Panc1 (cell line): Measurements from ENCODE around the gene SRGAP2B.
"Not testable (repeated sequence)": the region's sequence is repeated elsewhere in the genome, so short reads cannot be mapped to it uniquely, and the experiment has no call there.

Experiments
- POLR2AphosphoS5 ChIP-seq: IDR thresholded peaks from 2 replicates; pipeline ENCODE4 v1.6.1; 2012; ENCODE audit warnings: mild to moderate bottlenecking, low read depth, low read length, moderate library complexity
- TF ChIP-seq, protein P1 (sequence below), 2 experiments: IDR thresholded peaks; 2 replicates each; pipeline ENCODE4 v1.6.1; 2011 to 2012; ENCODE audit warnings: low read depth in 2 of 2, control low read depth in 1 of 2, low read length in 1 of 2, mild to moderate bottlenecking in 1 of 2, moderate library complexity in 1 of 2; ENCODE audit not compliant: insufficient read depth in 1 of 2
- TF ChIP-seq, protein P2 (sequence below): fragments of 450-650 bp; IDR thresholded peaks from 2 replicates; pipeline ENCODE4 v1.5.1; 2017; ENCODE audit warnings: mild to moderate bottlenecking

DNA sequence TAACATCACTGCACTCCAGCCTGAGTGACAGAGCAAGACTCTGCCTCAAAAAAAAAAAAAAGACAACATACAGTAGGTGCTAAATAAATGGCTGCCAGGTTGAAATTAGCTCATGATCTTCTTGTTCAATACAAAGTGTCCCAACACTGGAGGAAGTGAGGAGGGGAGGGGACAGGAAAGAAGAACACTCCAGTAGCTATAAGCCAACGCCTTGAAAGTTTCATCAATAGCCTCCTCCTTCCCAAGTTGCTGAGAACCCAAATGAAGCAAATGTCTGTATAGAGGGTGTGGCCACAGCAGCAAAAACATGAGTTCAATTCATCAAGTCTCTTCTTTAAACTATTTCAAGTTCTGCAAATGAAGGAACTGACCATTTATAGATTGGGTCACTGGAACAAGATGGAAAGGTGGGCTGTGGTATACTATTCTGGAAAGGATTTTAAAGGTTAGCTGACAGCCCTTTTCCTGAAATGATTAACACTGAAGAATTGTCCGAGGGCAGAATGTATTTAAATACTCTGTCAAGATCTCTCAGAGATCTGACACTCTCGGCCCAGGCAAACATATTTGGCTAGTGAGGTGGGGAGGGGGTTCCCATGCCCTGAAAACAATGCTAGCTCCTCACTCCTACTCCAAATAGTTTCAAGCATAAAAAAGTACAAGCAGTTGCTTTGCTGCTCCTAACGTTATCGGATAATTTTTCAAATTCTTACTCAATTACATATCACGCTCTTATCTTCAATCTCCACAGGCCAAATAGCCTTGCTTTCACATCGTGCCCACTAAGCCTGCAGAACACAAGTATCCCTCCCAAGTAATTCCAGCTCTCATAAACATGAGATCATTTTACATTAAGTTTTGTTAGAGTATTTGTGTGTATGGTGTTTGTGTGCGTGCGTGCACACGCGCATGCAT, 17.0 kb downstream of the SRGAP2B start:
- TF ChIP-seq, protein P1, sequence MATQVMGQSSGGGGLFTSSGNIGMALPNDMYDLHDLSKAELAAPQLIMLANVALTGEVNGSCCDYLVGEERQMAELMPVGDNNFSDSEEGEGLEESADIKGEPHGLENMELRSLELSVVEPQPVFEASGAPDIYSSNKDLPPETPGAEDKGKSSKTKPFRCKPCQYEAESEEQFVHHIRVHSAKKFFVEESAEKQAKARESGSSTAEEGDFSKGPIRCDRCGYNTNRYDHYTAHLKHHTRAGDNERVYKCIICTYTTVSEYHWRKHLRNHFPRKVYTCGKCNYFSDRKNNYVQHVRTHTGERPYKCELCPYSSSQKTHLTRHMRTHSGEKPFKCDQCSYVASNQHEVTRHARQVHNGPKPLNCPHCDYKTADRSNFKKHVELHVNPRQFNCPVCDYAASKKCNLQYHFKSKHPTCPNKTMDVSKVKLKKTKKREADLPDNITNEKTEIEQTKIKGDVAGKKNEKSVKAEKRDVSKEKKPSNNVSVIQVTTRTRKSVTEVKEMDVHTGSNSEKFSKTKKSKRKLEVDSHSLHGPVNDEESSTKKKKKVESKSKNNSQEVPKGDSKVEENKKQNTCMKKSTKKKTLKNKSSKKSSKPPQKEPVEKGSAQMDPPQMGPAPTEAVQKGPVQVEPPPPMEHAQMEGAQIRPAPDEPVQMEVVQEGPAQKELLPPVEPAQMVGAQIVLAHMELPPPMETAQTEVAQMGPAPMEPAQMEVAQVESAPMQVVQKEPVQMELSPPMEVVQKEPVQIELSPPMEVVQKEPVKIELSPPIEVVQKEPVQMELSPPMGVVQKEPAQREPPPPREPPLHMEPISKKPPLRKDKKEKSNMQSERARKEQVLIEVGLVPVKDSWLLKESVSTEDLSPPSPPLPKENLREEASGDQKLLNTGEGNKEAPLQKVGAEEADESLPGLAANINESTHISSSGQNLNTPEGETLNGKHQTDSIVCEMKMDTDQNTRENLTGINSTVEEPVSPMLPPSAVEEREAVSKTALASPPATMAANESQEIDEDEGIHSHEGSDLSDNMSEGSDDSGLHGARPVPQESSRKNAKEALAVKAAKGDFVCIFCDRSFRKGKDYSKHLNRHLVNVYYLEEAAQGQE (IDR thresholded peaks at IDR 0.05; ENCODE audit: insufficient read depth in 1 of 2, low read depth in 2 of 2, low read length in 1 of 2), result not testable (repeated sequence)
- TF ChIP-seq, protein P2, sequence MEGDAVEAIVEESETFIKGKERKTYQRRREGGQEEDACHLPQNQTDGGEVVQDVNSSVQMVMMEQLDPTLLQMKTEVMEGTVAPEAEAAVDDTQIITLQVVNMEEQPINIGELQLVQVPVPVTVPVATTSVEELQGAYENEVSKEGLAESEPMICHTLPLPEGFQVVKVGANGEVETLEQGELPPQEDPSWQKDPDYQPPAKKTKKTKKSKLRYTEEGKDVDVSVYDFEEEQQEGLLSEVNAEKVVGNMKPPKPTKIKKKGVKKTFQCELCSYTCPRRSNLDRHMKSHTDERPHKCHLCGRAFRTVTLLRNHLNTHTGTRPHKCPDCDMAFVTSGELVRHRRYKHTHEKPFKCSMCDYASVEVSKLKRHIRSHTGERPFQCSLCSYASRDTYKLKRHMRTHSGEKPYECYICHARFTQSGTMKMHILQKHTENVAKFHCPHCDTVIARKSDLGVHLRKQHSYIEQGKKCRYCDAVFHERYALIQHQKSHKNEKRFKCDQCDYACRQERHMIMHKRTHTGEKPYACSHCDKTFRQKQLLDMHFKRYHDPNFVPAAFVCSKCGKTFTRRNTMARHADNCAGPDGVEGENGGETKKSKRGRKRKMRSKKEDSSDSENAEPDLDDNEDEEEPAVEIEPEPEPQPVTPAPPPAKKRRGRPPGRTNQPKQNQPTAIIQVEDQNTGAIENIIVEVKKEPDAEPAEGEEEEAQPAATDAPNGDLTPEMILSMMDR, result not testable (repeated sequence)
- TF ChIP-seq POLR2AphosphoS5, result not testable (repeated sequence)
